HUES48 (cell line): ENCODE measurements around the gene GINS2.

Experiments
- H3K27ac ChIP-seq: one replicate; pipeline ENCODE4 v1.7.0; 2013; ENCODE audit warnings: low read depth, low read length, inconsistent platforms
- H3K27me3 ChIP-seq: 2 replicates; pipeline ENCODE4 v1.6.1; 2013; ENCODE audit warnings: mild to moderate bottlenecking, low read length; ENCODE audit not compliant: control insufficient read depth, insufficient read depth
- H3K36me3 ChIP-seq: 2 replicates; pipeline ENCODE4 v1.6.1; 2013; ENCODE audit warnings: low read length; ENCODE audit not compliant: control insufficient read depth, insufficient read depth
- H3K4me1 ChIP-seq: 2 replicates; pipeline ENCODE4 v1.6.1; 2013; ENCODE audit warnings: mild to moderate bottlenecking, low read length; ENCODE audit not compliant: control insufficient read depth, insufficient read depth
- H3K4me3 ChIP-seq: 2 replicates; pipeline ENCODE4 v1.5.1; 2013; ENCODE audit warnings: mild to moderate bottlenecking, low read depth, low read length
- H3K9ac ChIP-seq: 2 replicates; pipeline ENCODE4 v1.6.1; 2013; ENCODE audit warnings: mild to moderate bottlenecking, low read depth, low read length, moderate library complexity
- H3K9me3 ChIP-seq: 2 replicates; pipeline ENCODE4 v1.6.1; 2013; ENCODE audit warnings: low read length; ENCODE audit not compliant: control insufficient read depth, insufficient read depth

GINS2 gene

DNA sequence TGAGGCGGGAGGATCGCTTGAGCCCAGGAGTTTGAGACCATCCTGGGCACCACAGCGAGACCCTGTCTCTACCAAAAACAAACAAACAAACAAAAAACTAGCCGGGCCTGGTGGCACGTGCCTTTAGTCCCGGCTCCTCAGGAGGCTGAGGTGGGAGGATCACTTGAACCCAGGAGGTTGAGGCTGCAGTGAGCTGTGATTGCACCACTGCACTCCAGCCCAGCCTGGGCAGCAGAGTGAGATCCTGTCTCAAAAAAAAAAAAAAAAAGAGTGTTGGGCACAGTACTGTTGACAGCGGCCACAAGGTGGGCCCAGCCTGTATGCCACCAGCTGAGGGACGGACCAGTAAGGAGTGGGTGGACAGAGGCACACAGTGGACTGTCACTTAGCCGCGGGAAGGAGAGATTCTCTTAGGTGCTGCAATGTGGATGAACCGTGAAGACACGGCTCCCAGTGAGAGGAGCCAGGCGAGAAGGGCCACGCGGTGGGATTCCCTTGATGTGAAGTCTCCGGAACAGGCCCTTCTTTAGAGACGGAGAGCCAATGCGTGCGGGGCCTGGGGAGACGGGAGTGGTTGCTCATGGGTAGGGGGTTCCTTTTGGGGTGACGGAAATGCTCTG, 44.6 kb downstream of the GINS2 start:
- Histone ChIP-seq H3K36me3 (peaks cover 36% of the 10 kb centered on the region), H3K9me3 (no peaks in the 10 kb centered on the region), H3K4me1 (no peaks in the 10 kb centered on the region), H3K4me3 (no peak overlapping the region), H3K9ac (no peak overlapping the region), H3K27ac (no peak overlapping the region), H3K27me3 (no peaks in the 10 kb centered on the region)

DNA sequence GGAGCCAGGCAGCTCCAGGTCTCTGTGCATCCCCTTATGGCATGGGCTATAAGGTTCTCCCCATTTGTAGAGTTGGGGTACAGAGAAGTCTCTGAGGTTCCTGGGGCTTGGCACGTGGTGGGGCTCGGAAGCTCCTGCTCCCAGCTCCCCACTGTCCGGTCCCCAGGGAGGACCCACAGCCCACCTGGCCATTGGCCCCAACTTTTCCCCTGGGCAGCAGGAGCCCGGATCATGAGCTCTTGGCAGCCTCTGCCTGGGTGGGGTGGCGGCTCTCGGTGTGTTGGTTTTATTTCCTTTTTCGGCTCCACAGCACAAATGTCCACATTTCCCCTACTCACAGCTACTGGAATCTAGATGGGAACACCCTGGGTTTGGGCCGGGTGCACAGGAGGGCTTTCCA, 45.1 kb downstream of the GINS2 start:
- H3K9ac ChIP-seq, result no peak overlapping the region
- H3K4me3 ChIP-seq, result no peak overlapping the region
- no peaks in the 10 kb centered on the region for H3K4me1 ChIP-seq
- no peak overlapping the region for H3K27ac ChIP-seq
- H3K9me3 ChIP-seq, result no peaks in the 10 kb centered on the region
- H3K27me3 ChIP-seq, result no peaks in the 10 kb centered on the region
- H3K36me3 ChIP-seq, result peaks cover 30% of the 10 kb centered on the region

DNA sequence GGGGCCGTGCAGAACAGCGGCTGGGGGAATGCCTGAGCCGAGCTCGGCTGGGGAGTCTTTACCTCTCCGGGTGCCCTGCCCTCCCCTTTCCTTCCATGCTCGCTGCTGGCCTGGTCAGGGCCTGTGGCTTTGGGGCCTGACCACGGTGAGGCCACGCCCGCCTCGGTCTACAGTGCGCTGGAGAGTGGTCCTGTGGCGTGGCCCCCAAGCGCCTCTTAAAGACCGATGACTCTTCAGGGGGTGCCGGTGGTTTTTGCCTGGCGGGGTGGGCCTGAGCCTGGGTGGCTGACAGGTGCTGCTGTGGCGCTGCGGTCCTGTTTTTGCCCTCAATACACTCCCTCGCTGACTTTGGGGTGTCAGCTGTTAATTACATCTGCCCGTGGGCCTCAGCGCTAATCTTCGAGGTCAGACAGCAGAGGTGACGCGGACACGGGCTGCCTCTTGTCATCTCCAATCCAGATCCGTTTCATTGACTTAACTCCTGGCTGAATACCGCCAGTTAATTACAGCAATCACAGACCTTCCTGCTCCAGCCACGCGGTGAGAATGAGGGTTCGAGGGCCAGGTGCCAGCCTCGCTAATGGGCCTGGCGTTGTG, 45.9 kb downstream of the GINS2 start:
- Histone ChIP-seq H3K27ac (no peak overlapping the region), H3K4me1 (no peaks in the 10 kb centered on the region), H3K9me3 (no peaks in the 10 kb centered on the region), H3K9ac (no peak overlapping the region), H3K27me3 (no peaks in the 10 kb centered on the region), H3K4me3 (no peak overlapping the region), H3K36me3 (peaks cover 27% of the 10 kb centered on the region)

DNA sequence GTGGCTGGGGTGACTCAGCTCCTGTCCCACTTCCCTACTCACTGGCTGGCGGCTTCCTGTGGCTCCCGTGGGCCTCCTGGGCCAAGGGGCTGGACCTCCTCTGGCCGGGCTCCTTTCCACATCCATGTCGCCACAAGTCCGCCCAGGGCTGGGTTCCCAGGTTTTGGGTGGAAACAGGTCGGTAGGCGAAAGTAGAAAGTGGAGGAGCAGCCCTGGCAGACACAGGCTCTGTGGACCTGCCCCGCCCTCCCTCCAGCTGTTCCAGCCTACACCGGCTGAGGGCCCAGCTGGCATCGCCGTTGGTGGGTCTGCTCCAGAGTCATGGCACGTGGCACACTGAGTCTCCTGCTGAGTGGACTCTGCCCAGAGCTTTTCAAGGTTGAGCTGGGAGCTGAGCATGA, 47.0 kb downstream of the GINS2 start:
- Histone ChIP-seq H3K27ac (no peak overlapping the region), H3K27me3 (no peaks in the 10 kb centered on the region), H3K4me3 (no peak overlapping the region), H3K9ac (no peak overlapping the region), H3K4me1 (no peaks in the 10 kb centered on the region), H3K9me3 (no peaks in the 10 kb centered on the region), H3K36me3 (peaks cover 22% of the 10 kb centered on the region; the same call in 1 of the 2 replicates)

DNA sequence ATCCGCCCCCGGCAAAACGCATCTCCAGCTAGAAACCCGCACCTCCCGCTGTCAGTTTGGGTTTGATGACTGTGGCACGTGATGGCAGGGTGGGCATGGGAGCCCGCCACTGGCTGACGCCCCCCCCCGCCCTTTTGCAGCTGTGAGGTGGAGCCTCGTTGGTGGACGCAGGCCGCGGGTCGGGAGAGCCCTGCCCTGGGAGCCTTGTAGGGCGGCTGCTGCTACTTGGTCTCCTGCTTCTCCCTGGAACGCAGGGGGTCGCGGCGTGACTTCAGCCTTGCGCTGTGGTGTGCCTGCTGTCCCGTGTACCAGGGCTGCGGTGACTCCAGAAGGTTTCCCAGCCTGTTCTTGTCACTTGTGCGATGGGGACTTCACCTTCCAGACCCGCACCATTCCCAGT, 47.4 kb downstream of the GINS2 start:
- Histone ChIP-seq H3K27me3 (no peaks in the 10 kb centered on the region), H3K36me3 (peaks cover 23% of the 10 kb centered on the region), H3K4me1 (no peaks in the 10 kb centered on the region), H3K27ac (no peak overlapping the region), H3K4me3 (no peak overlapping the region), H3K9ac (no peak overlapping the region), H3K9me3 (no peaks in the 10 kb centered on the region)

DNA sequence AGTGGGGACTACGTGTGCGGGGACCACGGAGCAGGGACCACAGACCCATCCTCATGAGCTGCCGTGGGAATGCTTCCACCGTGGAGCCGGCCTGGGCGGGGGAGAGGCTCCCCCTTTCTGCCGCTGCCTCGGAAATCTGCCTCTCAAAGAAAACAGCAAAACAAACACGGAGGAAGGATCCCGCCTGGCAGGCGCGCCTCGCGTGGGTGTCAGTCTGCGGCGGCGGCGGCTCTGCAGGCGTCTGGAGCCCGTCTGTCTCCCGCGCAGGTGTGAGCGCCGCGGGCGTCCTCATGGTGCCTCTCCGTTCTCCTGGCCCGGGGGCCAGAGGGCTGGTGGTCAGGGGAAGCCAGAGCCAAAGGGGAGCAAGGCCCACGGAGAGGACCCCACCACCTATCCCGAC, 48.2 kb downstream of the GINS2 start:
- Histone ChIP-seq H3K9me3 (no peaks in the 10 kb centered on the region), H3K27me3 (no peaks in the 10 kb centered on the region), H3K36me3 (peaks cover 24% of the 10 kb centered on the region), H3K27ac (no peak overlapping the region), H3K9ac (no peak overlapping the region), H3K4me1 (no peaks in the 10 kb centered on the region; the same call in 1 of the 2 replicates), H3K4me3 (no peak overlapping the region)

DNA sequence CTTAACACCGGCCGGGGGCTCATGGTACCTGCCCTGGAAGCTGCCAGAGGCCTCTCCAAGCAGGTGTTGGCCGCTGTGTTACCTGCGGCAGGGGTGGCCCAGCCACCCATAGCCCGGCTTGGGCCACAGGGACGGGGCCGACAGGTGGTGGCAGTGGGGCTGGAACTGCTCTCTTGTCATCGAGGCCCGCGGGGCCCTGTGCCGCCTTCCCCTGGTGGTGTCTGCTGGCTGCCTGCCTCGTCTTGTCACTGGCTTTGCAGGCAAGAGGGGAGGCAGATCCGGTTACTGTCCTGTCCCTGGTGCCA, 48.5 kb downstream of the GINS2 start:
- H3K4me3 ChIP-seq, result no peak overlapping the region
- no peaks in the 10 kb centered on the region for H3K9me3 ChIP-seq
- H3K27me3 ChIP-seq, result no peaks in the 10 kb centered on the region
- H3K9ac ChIP-seq, result no peak overlapping the region
- H3K36me3 ChIP-seq, result peaks cover 25% of the 10 kb centered on the region
- H3K27ac ChIP-seq, result no peak overlapping the region
- no peaks in the 10 kb centered on the region; the same call in 1 of the 2 replicates for H3K4me1 ChIP-seq

DNA sequence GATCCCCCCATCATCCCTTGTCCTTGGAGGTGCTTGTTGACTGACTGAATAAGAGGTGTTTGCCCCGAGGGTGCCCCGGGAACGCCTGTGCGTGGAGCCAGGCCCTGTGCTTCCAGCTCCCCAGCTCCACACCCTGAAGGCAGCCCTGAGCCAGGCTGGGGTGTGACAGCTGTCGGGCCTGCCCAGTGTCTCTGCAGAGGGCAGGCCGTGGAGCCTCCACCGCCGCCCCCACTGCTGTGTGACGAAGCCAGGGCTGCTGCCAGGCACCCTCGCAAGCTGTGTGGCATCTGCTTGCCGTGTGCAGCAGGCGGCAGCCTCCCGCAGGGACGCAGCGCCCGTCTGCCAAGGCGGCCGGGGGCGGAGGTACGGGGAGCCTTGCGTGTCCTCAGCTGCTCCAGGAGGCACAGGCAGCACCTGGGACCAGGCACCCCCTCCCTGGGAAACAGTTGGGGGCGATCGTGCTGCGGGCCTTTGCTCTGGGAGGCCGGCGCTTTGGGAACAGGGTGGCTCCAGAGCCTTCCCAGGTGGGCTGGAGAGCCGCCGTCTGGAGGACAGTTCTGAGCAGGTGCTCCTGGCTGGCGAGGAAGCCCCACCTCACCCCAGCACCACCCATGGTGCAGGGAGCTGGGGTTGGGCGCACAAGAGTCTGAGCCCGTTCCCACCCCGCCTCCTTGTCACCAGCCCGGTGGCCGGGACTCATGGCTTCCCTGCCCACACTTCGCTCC, 49.1 kb downstream of the GINS2 start:
- no peak overlapping the region for H3K27ac ChIP-seq
- H3K27me3 ChIP-seq, result no peaks in the 10 kb centered on the region
- no peak overlapping the region for H3K9ac ChIP-seq
- no peaks in the 10 kb centered on the region; the same call in 1 of the 2 replicates for H3K4me1 ChIP-seq
- peaks cover 30% of the 10 kb centered on the region for H3K36me3 ChIP-seq
- H3K4me3 ChIP-seq, result no peak overlapping the region
- no peaks in the 10 kb centered on the region for H3K9me3 ChIP-seq

DNA sequence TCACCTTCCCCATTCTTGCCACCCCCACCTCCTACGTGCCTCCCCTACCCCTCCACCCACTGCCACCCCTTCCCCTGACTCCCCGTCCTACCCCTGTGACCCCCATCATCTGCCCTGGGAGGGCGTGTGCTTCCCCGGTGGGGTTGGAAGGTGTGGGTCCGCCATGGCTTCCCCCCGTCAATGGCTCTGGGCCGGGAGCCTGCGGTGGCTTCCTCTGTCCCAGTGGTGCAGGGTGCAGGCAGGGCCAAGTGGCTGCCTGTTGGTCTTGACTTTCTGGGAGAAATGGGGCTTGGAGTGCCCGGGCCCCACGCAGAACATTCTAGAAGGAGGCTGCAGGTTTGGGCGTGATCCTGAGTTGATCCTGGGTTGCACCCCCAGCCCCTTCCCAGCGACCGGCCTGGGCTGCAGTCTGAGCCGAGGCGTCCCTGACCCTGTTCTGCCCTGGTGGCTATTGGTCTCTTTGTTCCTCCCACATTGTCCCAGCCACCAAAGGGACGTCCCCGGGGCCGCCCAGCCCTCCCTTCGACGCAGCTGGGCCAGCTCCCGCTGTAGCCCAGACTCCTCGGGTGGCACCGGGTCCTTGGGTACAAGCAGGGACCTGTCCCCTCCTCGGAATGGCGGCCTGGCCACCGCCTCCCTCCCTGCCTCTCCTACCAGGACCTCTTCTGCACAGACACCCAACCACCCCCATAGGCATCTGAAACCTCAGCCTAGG, 49.9 kb downstream of the GINS2 start:
- Histone ChIP-seq H3K9ac (no peak overlapping the region), H3K9me3 (no peaks in the 10 kb centered on the region), H3K27me3 (no peaks in the 10 kb centered on the region), H3K4me1 (no peaks in the 10 kb centered on the region; the same call in 1 of the 2 replicates), H3K36me3 (peaks cover 38% of the 10 kb centered on the region), H3K4me3 (no peak overlapping the region), H3K27ac (no peak overlapping the region)

DNA sequence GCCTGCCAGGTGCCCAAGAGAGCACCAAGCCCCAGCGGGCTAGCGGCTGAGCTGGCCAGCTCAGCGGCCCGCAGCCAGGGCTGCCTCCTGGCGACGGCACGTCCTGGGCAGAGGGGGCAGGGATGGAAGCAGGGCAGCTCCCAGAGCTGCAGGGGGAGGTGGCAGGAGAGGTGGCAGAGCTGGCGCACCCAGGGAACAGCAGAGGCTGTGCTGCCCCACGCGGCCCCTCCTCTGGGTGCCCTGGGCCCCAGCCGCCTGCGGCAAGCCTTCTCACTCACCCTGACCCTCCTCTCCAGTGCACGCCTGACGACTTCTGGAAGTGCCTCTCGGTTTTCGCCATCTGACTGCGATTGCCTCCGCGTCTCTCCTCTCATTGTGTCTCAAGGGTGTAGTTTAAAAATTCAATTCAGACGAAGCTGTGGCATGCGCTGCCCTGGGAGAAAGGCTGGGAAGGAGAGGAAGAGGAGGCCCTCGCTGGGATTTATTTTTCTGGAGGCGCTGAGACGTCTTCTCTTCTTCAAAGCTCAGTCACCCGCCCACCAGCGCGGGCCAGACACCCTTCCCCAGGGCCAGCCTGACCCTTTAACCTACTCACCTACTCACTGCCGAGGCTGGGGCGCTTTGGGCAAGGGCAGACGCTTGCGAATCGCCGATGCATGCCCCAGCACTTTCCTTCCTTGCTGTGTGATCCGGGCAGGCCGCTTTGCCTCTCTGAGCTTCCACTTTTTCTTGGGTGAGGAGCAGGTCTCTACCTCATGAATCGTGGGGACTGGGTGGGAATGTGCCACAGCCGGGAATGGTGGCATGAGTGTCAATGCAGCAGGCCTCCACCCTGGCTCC, 50.7 kb downstream of the GINS2 start:
- 0 out of 2 replicates have a peak overlapping the region, but pooled peaks have one; percentile 18 for H3K9ac ChIP-seq
- H3K36me3 ChIP-seq, result peaks cover 41% of the 10 kb centered on the region
- H3K27ac ChIP-seq, result no peak overlapping the region
- no peaks in the 10 kb centered on the region for H3K9me3 ChIP-seq
- H3K27me3 ChIP-seq, result no peaks in the 10 kb centered on the region
- no peak overlapping the region for H3K4me3 ChIP-seq
- H3K4me1 ChIP-seq, result no peaks in the 10 kb centered on the region; the same call in 1 of the 2 replicates
